ENCODE measurements around the gene KDM7A. TPM values are rescaled to one million over a fixed set of nuclear protein-coding genes. Genes with fewer than 3 reads are reported as not detected.

KDM7A gene
- total RNA-seq, 1 donor from 2014 or later = 13.8 TPM

DNA sequence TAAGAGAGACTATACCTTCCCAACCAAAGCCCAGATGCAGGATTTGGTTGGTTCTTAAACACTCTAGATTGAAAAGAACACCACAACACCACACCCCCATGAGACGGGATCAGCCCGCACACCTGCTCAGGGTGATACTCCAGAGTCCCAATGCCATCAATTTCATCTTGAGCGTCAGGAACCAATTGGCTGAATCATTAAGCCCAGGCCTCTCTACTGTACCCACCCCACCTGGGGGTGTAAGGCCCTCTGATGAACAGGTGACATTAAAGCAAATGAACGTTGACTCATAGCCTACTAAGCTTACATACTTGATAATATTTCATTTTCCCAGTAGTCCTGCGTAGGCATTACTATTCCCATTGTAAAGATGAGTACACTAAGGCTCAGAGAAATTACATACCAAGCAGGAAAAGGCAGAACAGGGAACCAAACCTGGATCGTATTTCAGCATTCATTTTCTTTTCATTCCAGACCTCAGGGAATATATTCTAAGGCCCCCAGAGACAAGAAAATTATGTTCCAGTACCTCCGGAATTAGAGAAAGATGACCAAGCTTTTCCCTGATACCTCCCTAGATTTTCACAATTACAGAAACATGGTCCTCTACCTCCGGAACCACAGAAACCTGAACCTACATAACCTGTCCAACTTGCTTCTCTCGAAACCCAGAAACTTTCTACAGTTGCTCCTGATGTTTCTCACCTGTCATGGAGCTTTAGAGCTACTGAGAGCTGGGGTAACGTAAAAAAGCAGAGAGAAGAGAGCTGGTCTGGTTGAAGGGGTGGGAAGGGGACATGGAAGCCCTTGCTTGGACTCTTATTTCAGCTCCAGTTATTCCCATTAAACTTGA is 43.1 kb upstream of the KDM7A start:
- H3K4me1 Mint-ChIP-seq = peaks cover 45% of the 10 kb centered on the region
- H3K36me3 Mint-ChIP-seq (ENCODE audit: low read depth) = no peaks in the 10 kb centered on the region
- TF ChIP-seq, protein P1, sequence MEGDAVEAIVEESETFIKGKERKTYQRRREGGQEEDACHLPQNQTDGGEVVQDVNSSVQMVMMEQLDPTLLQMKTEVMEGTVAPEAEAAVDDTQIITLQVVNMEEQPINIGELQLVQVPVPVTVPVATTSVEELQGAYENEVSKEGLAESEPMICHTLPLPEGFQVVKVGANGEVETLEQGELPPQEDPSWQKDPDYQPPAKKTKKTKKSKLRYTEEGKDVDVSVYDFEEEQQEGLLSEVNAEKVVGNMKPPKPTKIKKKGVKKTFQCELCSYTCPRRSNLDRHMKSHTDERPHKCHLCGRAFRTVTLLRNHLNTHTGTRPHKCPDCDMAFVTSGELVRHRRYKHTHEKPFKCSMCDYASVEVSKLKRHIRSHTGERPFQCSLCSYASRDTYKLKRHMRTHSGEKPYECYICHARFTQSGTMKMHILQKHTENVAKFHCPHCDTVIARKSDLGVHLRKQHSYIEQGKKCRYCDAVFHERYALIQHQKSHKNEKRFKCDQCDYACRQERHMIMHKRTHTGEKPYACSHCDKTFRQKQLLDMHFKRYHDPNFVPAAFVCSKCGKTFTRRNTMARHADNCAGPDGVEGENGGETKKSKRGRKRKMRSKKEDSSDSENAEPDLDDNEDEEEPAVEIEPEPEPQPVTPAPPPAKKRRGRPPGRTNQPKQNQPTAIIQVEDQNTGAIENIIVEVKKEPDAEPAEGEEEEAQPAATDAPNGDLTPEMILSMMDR (IDR thresholded peaks at IDR 0.05) = no peak
- POLR2A ChIA-PET = interaction anchor here (0.6 to 2.8 kb wide), 5 partner anchors 10 to 926 kb away, joined by 3 to 14 read pairs (median 8); no protein-coding TSS in a partner anchor
- DNase-seq = no peak
- CTCF ChIA-PET = interaction anchor here (0.8 kb wide), 1 partner anchor 38 kb away, joined by 4 read pairs; no protein-coding TSS in a partner anchor
- H3K27ac Mint-ChIP-seq = no peak overlapping the region
- no peaks in the 10 kb centered on the region for H3K27me3 Mint-ChIP-seq
- peaks cover 4% of the 10 kb centered on the region for H3K9me3 Mint-ChIP-seq
- H3K4me3 Mint-ChIP-seq = no peak overlapping the region
- ATAC-seq (ENCODE audit: low read depth) = no peak
- intact Hi-C loops (cut with micrococcal nuclease) = loop anchor here (10.0 kb wide), 1 partner anchor 305 kb away; no protein-coding TSS in a partner anchor

DNA sequence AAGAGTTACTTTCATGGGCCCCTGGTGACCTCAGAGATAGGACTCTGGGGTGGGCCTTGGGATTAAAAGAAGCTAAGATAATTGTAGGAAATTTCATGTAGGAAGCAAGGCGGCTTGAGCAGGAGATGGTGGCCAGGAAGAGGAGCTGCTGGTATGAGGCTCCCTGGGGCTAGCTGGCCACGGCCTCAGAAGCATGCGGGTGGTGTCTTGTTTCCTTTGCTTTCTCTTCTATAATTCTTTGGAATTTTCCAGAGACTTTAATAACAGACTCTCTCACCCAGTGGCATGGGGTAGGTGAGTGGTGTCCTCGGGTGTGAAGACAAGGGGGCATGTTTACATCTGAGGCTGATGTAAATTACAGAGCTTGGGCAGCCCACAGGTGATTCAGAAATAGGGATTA is 41.9 kb upstream of the KDM7A start:
- ATAC-seq (ENCODE audit: low read depth) (no peak), DNase-seq (no peak)
- no peaks in the 10 kb centered on the region for H3K27me3 Mint-ChIP-seq
- H3K27ac Mint-ChIP-seq = no peak overlapping the region
- peaks cover 4% of the 10 kb centered on the region for H3K9me3 Mint-ChIP-seq
- H3K36me3 Mint-ChIP-seq (ENCODE audit: low read depth) = no peaks in the 10 kb centered on the region
- no peak overlapping the region for H3K4me3 Mint-ChIP-seq
- ChIA-PET CTCF (no interaction called here), POLR2A (interaction anchor here (0.5 to 2.8 kb wide), 4 partner anchors 9 to 41 kb away, joined by 3 to 9 read pairs (median 3); no protein-coding TSS in a partner anchor)
- H3K4me1 Mint-ChIP-seq = peaks cover 47% of the 10 kb centered on the region
- TF ChIP-seq, protein P1 (IDR thresholded peaks at IDR 0.05) = no peak
- intact Hi-C loops (cut with micrococcal nuclease) = loop anchor here (10.0 kb wide), 1 partner anchor 304 kb away; no protein-coding TSS in a partner anchor

DNA sequence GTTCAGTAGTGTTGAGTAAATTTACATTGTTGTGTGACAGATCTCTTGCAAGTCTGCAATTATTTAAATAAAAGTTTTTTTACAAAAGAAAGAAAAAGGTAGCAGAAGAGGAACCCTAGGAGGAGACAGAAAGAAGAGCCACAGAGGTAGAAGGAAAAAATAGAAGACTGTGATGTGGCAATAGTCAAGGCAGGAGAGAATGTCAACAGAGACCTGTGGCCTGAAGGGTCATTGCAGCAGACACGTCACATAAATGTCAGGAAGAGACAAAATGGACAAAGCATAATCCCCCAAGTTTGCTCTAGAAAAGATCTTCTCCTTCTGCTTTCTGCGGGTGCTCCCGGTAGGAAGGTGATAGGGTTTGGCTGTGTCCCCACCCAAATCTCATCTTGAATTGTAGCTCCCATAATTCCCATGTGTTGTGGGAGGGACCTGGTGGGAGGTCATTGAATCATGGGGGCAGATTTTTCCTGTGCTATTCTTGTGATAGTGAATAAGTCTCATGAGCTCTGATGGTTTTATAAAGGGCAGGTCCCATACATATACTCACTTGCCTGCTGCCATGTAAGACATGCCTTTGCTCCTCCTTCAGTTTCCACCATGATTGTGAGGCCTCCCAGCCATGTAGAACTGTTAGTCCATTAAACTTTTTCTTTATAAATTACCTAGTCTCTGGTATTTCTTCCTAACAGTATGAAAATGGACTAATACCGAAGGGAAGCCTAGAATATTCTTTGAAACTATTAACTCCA is 41.1 kb upstream of the KDM7A start:
- Mint-ChIP-seq H3K9me3 (peaks cover 4% of the 10 kb centered on the region), H3K27ac (no peak overlapping the region), H3K4me3 (no peak overlapping the region), H3K27me3 (no peaks in the 10 kb centered on the region), H3K36me3 (ENCODE audit: low read depth) (no peaks in the 10 kb centered on the region), H3K4me1 (peaks cover 43% of the 10 kb centered on the region)
- POLR2A ChIA-PET = interaction anchor here (0.6 to 8.8 kb wide), 3 partner anchors 10 to 41 kb away, joined by 3 to 168 read pairs (median 3); no protein-coding TSS in a partner anchor
- TF ChIP-seq, protein P1 (IDR thresholded peaks at IDR 0.05) = no peak
- DNase-seq (no peak), ATAC-seq (ENCODE audit: low read depth) (no peak)
- intact Hi-C loops (cut with micrococcal nuclease) = loop anchor here (10.0 kb wide), 1 partner anchor 303 kb away; no protein-coding TSS in a partner anchor
- CTCF ChIA-PET = no interaction called here

DNA sequence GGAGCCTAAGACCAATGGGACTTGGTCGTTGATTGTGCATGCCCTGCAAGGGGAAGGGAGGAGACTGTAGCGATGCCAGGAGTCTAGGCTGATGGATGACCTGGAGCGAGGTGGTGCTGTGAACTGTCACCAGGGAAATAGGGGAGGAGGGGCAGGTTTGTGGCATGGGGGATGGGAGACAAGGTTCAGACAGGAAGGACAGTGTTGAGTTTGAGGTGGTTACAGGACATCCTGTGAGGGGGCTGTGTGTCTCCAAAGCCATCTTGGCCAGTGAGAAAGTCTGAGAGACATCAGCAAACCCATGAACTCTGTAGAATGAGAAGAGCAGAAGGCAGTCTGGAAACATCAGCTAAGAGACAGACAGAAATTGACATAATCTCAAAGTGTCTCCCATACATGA is 38.5 kb upstream of the KDM7A start:
- Mint-ChIP-seq H3K36me3 (ENCODE audit: low read depth) (no peaks in the 10 kb centered on the region), H3K27ac (peak overlapping the region; percentile 27), H3K9me3 (peaks cover 4% of the 10 kb centered on the region), H3K4me3 (no peak overlapping the region), H3K4me1 (peaks cover 48% of the 10 kb centered on the region), H3K27me3 (no peaks in the 10 kb centered on the region)
- DNase-seq (no peak), ATAC-seq (ENCODE audit: low read depth) (no peak)
- intact Hi-C loops (cut with micrococcal nuclease) = loop anchor here (10.0 kb wide), 1 partner anchor 300 kb away; no protein-coding TSS in a partner anchor
- ChIA-PET POLR2A (interaction anchor here (1.6 to 8.8 kb wide), 2 partner anchors 13 to 39 kb away, joined by 16 to 168 read pairs; partner anchors contain the start of gene KDM7A), CTCF (no interaction called here)
- TF ChIP-seq, protein P1 (IDR thresholded peaks at IDR 0.05) = no peak
